Upper lobe of left lung (tissue), 6 donors: ENCODE results near the gene SH3BP5. TPM values are rescaled to one million over a fixed set of nuclear protein-coding genes. Genes with fewer than 3 reads are reported as not detected.

Experiments
- ATAC-seq, 2 donors: fragments of 200-7000 bp; cut with Tn5 transposase; one replicate each; pipeline ENCODE4 v1.9.1; 2022; ENCODE audit warnings: mild to moderate bottlenecking in 2 of 2, moderate library complexity in 2 of 2; ENCODE audit not compliant: low FRiP score in 2 of 2
- DNase-seq, 2 donors: peaks; one replicate each; pipeline ENCODE4 v3.0.0-alpha.2; 2019 to 2020
- H3K27ac ChIP-seq, 4 donors: fragments of 200-600 bp; sonication (generic); one replicate each; pipeline ENCODE4 v1.5.1; 2016 to 2019
- H3K27me3 ChIP-seq, 4 donors: fragments of 200-600 bp; sonication (generic); one replicate each; pipeline ENCODE4 v1.5.1; 2017 to 2019
- H3K36me3 ChIP-seq, 4 donors: fragments of 200-600 bp; sonication (generic); one replicate each; pipeline ENCODE4 v1.5.1; 2016 to 2019
- H3K4me1 ChIP-seq, 4 donors: fragments of 200-600 bp; sonication (generic); one replicate each; pipeline ENCODE4 v1.5.1; 2018 to 2019
- H3K4me3 ChIP-seq, 4 donors: fragments of 200-600 bp; sonication (generic); one replicate each; pipeline ENCODE4 v1.5.1; 2017 to 2019; ENCODE audit warnings: mild to moderate bottlenecking in 2 of 4, moderate library complexity in 1 of 4
- H3K9me3 ChIP-seq, 4 donors: fragments of 200-600 bp; sonication (generic); one replicate each; pipeline ENCODE4 v1.5.1; 2018 to 2019
- CTCF ChIP-seq, 6 experiments: fragments of 450-650 bp in 4 of 6; fragments of 200-600 bp in 2 of 6; sonication (generic) in 2 of 6; IDR thresholded peaks; one replicate each; pipeline ENCODE4 v1.5.1; 2016 to 2019; ENCODE audit warnings: antibody characterized with exemption in 6 of 6
- EP300 ChIP-seq, 4 donors: sonication (generic); formaldehyde crosslinking; IDR thresholded peaks; one replicate each; pipeline ENCODE4 v1.5.1; 2017; ENCODE audit warnings: antibody characterized with exemption in 4 of 4, control low read depth in 2 of 4
- POLR2A ChIP-seq, 4 donors: fragments of 450-650 bp; IDR thresholded peaks; one replicate each; pipeline ENCODE4 v1.5.1; 2016 to 2017; ENCODE audit warnings: antibody characterized with exemption in 4 of 4, mild to moderate bottlenecking in 2 of 4
- POLR2AphosphoS5 ChIP-seq, 2 donors: sonication (generic); formaldehyde crosslinking; IDR thresholded peaks; one replicate each; pipeline ENCODE4 v1.5.1; 2017; ENCODE audit warnings: antibody characterized with exemption in 2 of 2
- WGBS, 2 donors: methylation state at CpG; one replicate each; pipeline ENCODE4 v1.1.5; 2017 to 2018; 5-methylcytosine and 5-hydroxymethylcytosine counted together
- total RNA-seq, 6 donors: library from RNA; depleted of rRNA in 4 of 6; stranded (reverse); fragments of >200 nt in 4 of 6; gene quantifications; one replicate each; pipeline versions ENCODE4 v1.1.0 to v1.2.1, GENCODE V29; 2016 to 2021
- donor health status: DM: no; HTN: no; CAD: no; lungs with moderate emphysema.
- donor health status: DM: no; HTN: yes; CAD: no; lungs with severe emphysema.

SH3BP5 gene
- total RNA-seq, 6 donors from 2014 or later, result 83.8 to 150 (median 94.7) TPM

GRCh38 chr3:15301761-15302160 lies 30.6 kb downstream of the SH3BP5 start:
- peaks cover 19 to 54% (median 50%) of the 10 kb centered on the region in 4 donors for H3K4me1 ChIP-seq
- H3K27ac ChIP-seq, result peak overlapping the region in 3 of 4 donors; percentile 34 to 77 (median 73)

GRCh38 chr3:15300323-15301078 lies 31.9 kb downstream of the SH3BP5 start:
- Histone ChIP-seq H3K4me1 (peaks cover 19 to 49% (median 43%) of the 10 kb centered on the region in 4 donors), H3K9me3 (no peaks in the 10 kb centered on the region), H3K36me3 (peaks cover 2 to 32% (median 12%) of the 10 kb centered on the region in 4 donors), H3K4me3 (no peak overlapping the region), H3K27ac (peak overlapping the region; percentile 11 to 77 (median 54)), H3K27me3 (no peaks in the 10 kb centered on the region)
- TF ChIP-seq POLR2AphosphoS5 (IDR thresholded peaks at IDR 0.05), result peak; percentile 37 to 66
- TF ChIP-seq EP300 (IDR thresholded peaks at IDR 0.05), result peak in 1 of 4 donors; percentile 44
- TF ChIP-seq POLR2A (IDR thresholded peaks at IDR 0.05), result peak in 1 of 4 donors; percentile 13
- TF ChIP-seq CTCF (IDR thresholded peaks at IDR 0.05), result no peak
- ATAC-seq (peak; percentile 61 to 75), DNase-seq (peak in 1 of 2 donors; percentile 81)
- WGBS, 2 donors, result 53 to 54% methylated on average over 7 to 8 of the region's 8 CpGs

More at GRCh38 chr3:15301761-15302160, 30.6 kb downstream of the SH3BP5 start:
- Histone ChIP-seq H3K27me3 (no peaks in the 10 kb centered on the region), H3K36me3 (peaks cover 2 to 32% (median 12%) of the 10 kb centered on the region in 4 donors), H3K4me3 (no peak overlapping the region), H3K9me3 (no peaks in the 10 kb centered on the region)
- no peak for TF ChIP-seq POLR2AphosphoS5 (IDR thresholded peaks at IDR 0.05)
- TF ChIP-seq EP300 (IDR thresholded peaks at IDR 0.05), result no peak
- TF ChIP-seq POLR2A (IDR thresholded peaks at IDR 0.05), result no peak
- TF ChIP-seq CTCF (IDR thresholded peaks at IDR 0.05), result no peak
- ATAC-seq (no peak), DNase-seq (no peak)
- 94 to 97% methylated on average over 7 of the region's 7 CpGs for WGBS, 2 donors

- DNase-seq, result no peak
- Histone ChIP-seq H3K4me3 (no peak overlapping the region), H3K4me1 (peaks cover 24 to 47% (median 39%) of the 10 kb centered on the region in 4 donors), H3K9me3 (no peaks in the 10 kb centered on the region), H3K27ac (peak overlapping the region in 3 of 4 donors; percentile 15 to 73 (median 62)), H3K27me3 (no peaks in the 10 kb centered on the region), H3K36me3 (peaks cover 2 to 28% (median 12%) of the 10 kb centered on the region in 4 donors)
- TF ChIP-seq CTCF (IDR thresholded peaks at IDR 0.05), result no peak
- WGBS, 2 donors, result 73 to 75% methylated on average over 3 of the region's 3 CpGs
- no peak for ATAC-seq
Measured at GRCh38 chr3:15299036-15299435, 33.4 kb downstream of the SH3BP5 start.

- WGBS, 2 donors, result 78 to 79% methylated on average over 3 of the region's 3 CpGs
- H3K27me3 ChIP-seq, result no peaks in the 10 kb centered on the region
- H3K4me1 ChIP-seq, result peaks cover 29 to 51% (median 41%) of the 10 kb centered on the region in 4 donors
- no peak overlapping the region for H3K4me3 ChIP-seq
- ATAC-seq (no peak), DNase-seq (no peak)
- TF ChIP-seq POLR2A (IDR thresholded peaks at IDR 0.05) (no peak), EP300 (IDR thresholded peaks at IDR 0.05) (no peak), CTCF (IDR thresholded peaks at IDR 0.05) (no peak), POLR2AphosphoS5 (IDR thresholded peaks at IDR 0.05) (no peak)
- H3K27ac ChIP-seq, result peak overlapping the region in 2 of 4 donors; percentile 15 to 73
- H3K36me3 ChIP-seq, result peaks cover 2 to 23% (median 11%) of the 10 kb centered on the region in 4 donors
- H3K9me3 ChIP-seq, result no peaks in the 10 kb centered on the region
Measured at GRCh38 chr3:15298504-15298903, 33.9 kb downstream of the SH3BP5 start.
